HL-60 (cell line): ENCODE data around the gene SIPA1L3.

Source experiments
- CTCF ChIP-seq: IDR thresholded peaks from one replicate; pipeline ENCODE4 v1.5.1; 2011; ENCODE audit warnings: low read length, control low read depth, inconsistent platforms; ENCODE audit not compliant: insufficient read depth
- POLR2AphosphoS5 ChIP-seq: IDR thresholded peaks from 2 replicates; pipeline ENCODE4 v1.6.1; 2012; ENCODE audit warnings: low read depth
- REST ChIP-seq: IDR thresholded peaks from 2 replicates; pipeline ENCODE4 v1.6.1; 2012; ENCODE audit warnings: low read depth; ENCODE audit not compliant: insufficient replicate concordance

DNA sequence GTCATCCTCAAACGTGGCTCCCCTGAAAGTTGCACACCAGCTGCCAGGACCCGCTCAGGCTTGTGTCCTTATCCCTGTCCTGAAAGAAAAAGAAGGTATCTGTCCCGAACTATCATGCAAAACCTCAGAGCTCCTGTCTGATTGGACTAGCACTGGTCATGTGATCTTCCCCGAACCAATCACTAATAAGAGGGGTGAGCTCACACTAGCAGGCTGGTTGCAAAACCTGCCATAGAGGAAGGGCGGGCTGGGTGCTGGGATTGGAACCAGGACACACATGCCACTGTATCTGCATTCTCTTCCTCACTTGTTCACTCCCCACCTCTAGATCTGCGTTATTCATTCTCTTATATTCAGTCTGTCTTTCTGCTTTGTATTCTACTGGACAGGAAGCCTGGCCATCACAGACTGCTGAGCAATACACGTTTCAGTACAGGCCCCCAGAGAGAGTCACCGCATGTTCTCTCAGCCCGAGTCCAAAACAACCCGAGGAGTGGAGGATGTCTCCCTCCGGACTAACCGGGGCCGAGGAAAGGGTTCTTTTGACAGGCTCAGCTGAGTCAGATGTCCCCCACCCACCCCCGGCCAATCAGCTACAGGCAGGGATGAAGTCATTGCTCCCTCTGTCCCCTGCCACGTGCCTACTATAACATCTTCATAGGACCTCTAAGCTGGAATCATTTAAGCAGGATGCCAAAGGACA, 97.7 kb downstream of the SIPA1L3 start:
- TF ChIP-seq CTCF (no peak), REST (no peak), POLR2AphosphoS5 (no peak)
